ENCODE data around the gene MCTP2. TPM values are rescaled to one million over a fixed set of nuclear protein-coding genes. Genes with fewer than 3 reads are reported as not detected.

MCTP2 gene
- total RNA-seq, 1 experiment from 2014 or later: 3.7 TPM

- no peak for DNase-seq (ENCODE audit: low read depth)
Observed at GRCh38 chr15:94263341-94264273, 32.2 kb downstream of the MCTP2 start.

GRCh38 chr15:94265009-94265408 is 33.6 kb downstream of the MCTP2 start:
- no peak for DNase-seq (ENCODE audit: low read depth)

GRCh38 chr15:94265982-94266381 is 34.6 kb downstream of the MCTP2 start:
- no peak for DNase-seq (ENCODE audit: low read depth)

GRCh38 chr15:94266789-94267188 is 35.4 kb downstream of the MCTP2 start:
- DNase-seq (ENCODE audit: low read depth): no peak

- DNase-seq (ENCODE audit: low read depth): no peak
Observed at GRCh38 chr15:94269954-94270353, 38.6 kb downstream of the MCTP2 start.

GRCh38 chr15:94270570-94270969 is 39.2 kb downstream of the MCTP2 start:
- no peak for DNase-seq (ENCODE audit: low read depth)

GRCh38 chr15:94272251-94272898 is 41.0 kb downstream of the MCTP2 start:
- DNase-seq (ENCODE audit: low read depth): no peak

GRCh38 chr15:94273826-94274225 is 42.5 kb downstream of the MCTP2 start:
- no peak for DNase-seq (ENCODE audit: low read depth)

- no peak for DNase-seq (ENCODE audit: low read depth)
Observed at GRCh38 chr15:94274745-94275144, 43.4 kb downstream of the MCTP2 start.

GRCh38 chr15:94277485-94277884 is 46.1 kb downstream of the MCTP2 start:
- DNase-seq (ENCODE audit: low read depth): no peak

- DNase-seq (ENCODE audit: low read depth): no peak
Observed at GRCh38 chr15:94279736-94280135, 48.4 kb downstream of the MCTP2 start.

GRCh38 chr15:94280301-94280700 is 48.9 kb downstream of the MCTP2 start:
- no peak for DNase-seq (ENCODE audit: low read depth)

- DNase-seq (ENCODE audit: low read depth): no peak
Observed at GRCh38 chr15:94282269-94283250, 51.2 kb downstream of the MCTP2 start.

- peak; percentile 41 for DNase-seq (ENCODE audit: low read depth)
Observed at GRCh38 chr15:94286583-94286982, 55.2 kb downstream of the MCTP2 start.

- peak; percentile 34 for DNase-seq (ENCODE audit: low read depth)
Observed at GRCh38 chr15:94287794-94288246, 56.5 kb downstream of the MCTP2 start.

- no peak for DNase-seq (ENCODE audit: low read depth)
Observed at GRCh38 chr15:94290730-94291129, 59.4 kb downstream of the MCTP2 start.

- no peak for DNase-seq (ENCODE audit: low read depth)
Observed at GRCh38 chr15:94293411-94294402, 62.3 kb downstream of the MCTP2 start.

- no peak for DNase-seq (ENCODE audit: low read depth)
Observed at GRCh38 chr15:94294556-94294955, 63.2 kb downstream of the MCTP2 start.

- no peak for DNase-seq (ENCODE audit: low read depth)
Observed at GRCh38 chr15:94295275-94295674, 63.9 kb downstream of the MCTP2 start.

GRCh38 chr15:94296717-94297116 is 65.4 kb downstream of the MCTP2 start:
- no peak for DNase-seq (ENCODE audit: low read depth)

Data from Daoy (cell line).